Loucy (cell line): ENCODE measurements around the gene TACR1.

Source experiments
- H2AFZ ChIP-seq: fragments of 200-600 bp; sonication (generic); 2 replicates; pipeline ENCODE4 v1.6.0; 2016; ENCODE audit warnings: antibody characterized with exemption, mild to moderate bottlenecking, low read length, moderate library complexity
- H3F3A ChIP-seq: fragments of 200-600 bp; 2 replicates; pipeline ENCODE4 v1.6.0; 2016; ENCODE audit warnings: antibody characterized with exemption, low read depth, mild to moderate bottlenecking
- H3K27me3 ChIP-seq: fragments of 200-600 bp; sonication (generic); 2 replicates; pipeline ENCODE4 v1.6.1; 2014; ENCODE audit warnings: low read length, mild to moderate bottlenecking; ENCODE audit not compliant: insufficient read depth, poor library complexity, severe bottlenecking
- H3K36me3 ChIP-seq: fragments of 200-600 bp; sonication (generic); 2 replicates; pipeline ENCODE4 v1.6.1; 2016; ENCODE audit warnings: low read length; ENCODE audit not compliant: insufficient read depth
- H3K4me1 ChIP-seq: fragments of 200-600 bp; sonication (generic); 2 replicates; pipeline ENCODE4 v1.5.1; 2014; ENCODE audit warnings: low read length, mild to moderate bottlenecking; ENCODE audit not compliant: insufficient read depth, poor library complexity, severe bottlenecking
- H3K4me2 ChIP-seq: fragments of 200-600 bp; sonication (generic); 2 replicates; pipeline ENCODE4 v1.6.0; 2014; ENCODE audit warnings: antibody characterized with exemption, low read length, low read depth, mild to moderate bottlenecking; ENCODE audit not compliant: poor library complexity, severe bottlenecking
- H3K4me3 ChIP-seq: fragments of 200-600 bp; sonication (generic); 2 replicates; pipeline ENCODE4 v1.5.1; 2014; ENCODE audit warnings: low read length, mild to moderate bottlenecking, mixed read lengths; ENCODE audit not compliant: poor library complexity, severe bottlenecking
- H3K79me2 ChIP-seq: fragments of 200-600 bp; sonication (generic); 2 replicates; pipeline ENCODE4 v1.6.1; 2014; ENCODE audit warnings: low read length; ENCODE audit not compliant: insufficient read depth
- H3K9ac ChIP-seq: fragments of 200-600 bp; sonication (generic); 2 replicates; pipeline ENCODE4 v1.6.0; 2014; ENCODE audit warnings: mild to moderate bottlenecking, low read depth, low read length, moderate library complexity; ENCODE audit not compliant: poor library complexity, severe bottlenecking
- H3K9me2 ChIP-seq: fragments of 200-600 bp; sonication (generic); replicated peaks from 2 replicates; pipeline ENCODE4 v1.6.1; 2016; ENCODE audit warnings: low read depth, low read length, mixed read lengths
- H3K9me3 ChIP-seq: fragments of 200-600 bp; sonication (generic); 2 replicates; pipeline ENCODE4 v1.6.1; 2014; ENCODE audit warnings: mild to moderate bottlenecking, antibody characterized with exemption, low read length, low read depth; ENCODE audit not compliant: insufficient read depth
- H4K20me1 ChIP-seq: fragments of 200-600 bp; sonication (generic); 2 replicates; pipeline ENCODE4 v1.6.0; 2014; ENCODE audit warnings: antibody characterized with exemption, low read length, mild to moderate bottlenecking; ENCODE audit not compliant: insufficient read depth, poor library complexity, severe bottlenecking
- CTCF ChIP-seq: fragments of 200-600 bp; sonication (generic); conservative IDR thresholded peaks from 2 replicates; pipeline ENCODE4 v1.5.1; 2014; ENCODE audit warnings: mild to moderate bottlenecking, antibody characterized with exemption, low read length
- EZH2phosphoT487 ChIP-seq: fragments of 200-600 bp; IDR thresholded peaks from 2 replicates; pipeline ENCODE4 v1.6.1; 2018; ENCODE audit warnings: antibody characterized with exemption, mild to moderate bottlenecking, moderate library complexity, borderline replicate concordance

Gene TACR1

DNA sequence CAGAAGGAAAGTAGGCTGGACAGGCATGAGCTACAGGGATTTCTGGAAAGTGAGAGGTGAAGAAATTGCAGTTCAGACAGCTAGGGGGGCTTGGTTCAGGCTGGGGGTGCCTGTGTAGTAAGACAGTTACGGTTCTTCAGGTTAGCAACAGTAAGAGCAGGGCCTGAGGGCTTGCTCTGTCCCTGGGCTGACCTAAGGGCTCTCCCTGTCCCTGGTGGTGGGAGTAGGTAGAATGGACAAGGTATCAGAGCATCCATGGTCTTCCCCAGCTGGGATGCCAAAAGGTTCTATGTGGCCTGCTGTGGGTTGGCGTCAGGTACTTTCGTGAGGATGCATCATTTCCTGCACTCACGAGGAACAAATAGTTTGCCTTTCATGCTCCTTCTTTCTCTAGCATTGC, 34.6 kb upstream of the TACR1 start:
- TF ChIP-seq CTCF (no peak), EZH2phosphoT487 (no peak)
- Histone ChIP-seq H3K9ac (no peak overlapping the region), H3K4me1 (no peaks in the 10 kb centered on the region), H3K36me3 (no peaks in the 10 kb centered on the region), H3K79me2 (no peaks in the 10 kb centered on the region), H3K4me3 (no peak overlapping the region), H2AFZ (no peak overlapping the region), H3F3A (no peaks in the 10 kb centered on the region), H3K9me2 (no peaks in the 10 kb centered on the region), H4K20me1 (no peaks in the 10 kb centered on the region), H3K4me2 (no peak overlapping the region), H3K9me3 (no peaks in the 10 kb centered on the region), H3K27me3 (no peaks in the 10 kb centered on the region)

DNA sequence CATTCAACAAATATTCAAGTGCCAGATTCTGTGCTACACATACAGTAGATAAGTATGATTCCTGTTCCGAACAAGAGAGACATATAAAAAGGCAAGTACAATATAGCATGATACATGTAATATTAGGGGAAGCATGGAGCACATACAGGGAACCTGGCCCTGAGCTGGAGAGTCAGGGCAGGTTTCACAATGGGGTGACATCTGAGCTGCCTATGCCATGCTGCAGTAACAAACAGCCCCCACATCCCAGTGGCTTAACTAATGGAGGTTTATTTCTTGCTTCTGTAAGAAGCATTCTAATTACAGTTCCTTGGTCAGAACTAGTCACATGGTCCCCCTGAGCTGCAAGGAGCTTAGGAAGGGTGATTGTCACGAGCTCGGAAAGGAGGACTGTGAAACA, 27.3 kb upstream of the TACR1 start:
- Histone ChIP-seq H3K36me3 (no peaks in the 10 kb centered on the region), H3K9ac (no peak overlapping the region), H4K20me1 (no peaks in the 10 kb centered on the region), H3K4me1 (no peaks in the 10 kb centered on the region), H3F3A (no peaks in the 10 kb centered on the region), H3K9me2 (no peaks in the 10 kb centered on the region), H3K4me2 (no peak overlapping the region), H3K9me3 (no peaks in the 10 kb centered on the region), H3K79me2 (no peaks in the 10 kb centered on the region), H3K27me3 (no peaks in the 10 kb centered on the region), H3K4me3 (no peak overlapping the region), H2AFZ (no peak overlapping the region)
- no peak for TF ChIP-seq CTCF
- TF ChIP-seq EZH2phosphoT487 = no peak

DNA sequence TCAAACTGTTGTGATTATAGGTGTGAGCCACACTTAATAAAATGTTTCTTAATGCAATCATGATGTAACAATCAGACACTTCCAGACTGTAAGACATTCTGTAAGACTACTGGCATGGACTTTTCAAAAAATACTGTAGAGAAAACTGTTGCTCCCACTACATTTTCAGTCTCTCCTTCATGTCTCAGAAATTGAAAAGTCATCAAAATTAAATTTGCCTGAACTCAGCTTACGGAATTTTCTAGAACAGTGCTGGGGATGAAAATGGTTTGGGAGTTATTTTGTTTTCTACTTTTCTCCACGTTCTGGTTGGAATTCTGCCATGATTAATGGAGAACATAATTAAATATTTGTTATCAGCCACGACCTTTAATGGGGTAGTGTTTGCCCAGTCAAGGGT, 26.8 kb upstream of the TACR1 start:
- H3K4me3 ChIP-seq = no peak overlapping the region
- H3K79me2 ChIP-seq = no peaks in the 10 kb centered on the region
- H2AFZ ChIP-seq = no peak overlapping the region
- H3K4me2 ChIP-seq = no peak overlapping the region
- no peaks in the 10 kb centered on the region for H3K36me3 ChIP-seq
- no peaks in the 10 kb centered on the region for H3K9me3 ChIP-seq
- H3K27me3 ChIP-seq = no peaks in the 10 kb centered on the region
- no peaks in the 10 kb centered on the region for H3K9me2 ChIP-seq
- TF ChIP-seq EZH2phosphoT487 (no peak), CTCF (no peak)
- H3K4me1 ChIP-seq = no peaks in the 10 kb centered on the region
- no peaks in the 10 kb centered on the region for H4K20me1 ChIP-seq
- H3F3A ChIP-seq = no peaks in the 10 kb centered on the region
- H3K9ac ChIP-seq = no peak overlapping the region
